Neural progenitor cell (in vitro differentiated cells): Measurements from ENCODE around the gene TRPM1. TPM values are rescaled to one million over a fixed set of nuclear protein-coding genes. Genes with fewer than 3 reads are reported as not detected.

Source experiments
- DNase-seq: peaks from one replicate; pipeline ENCODE4 v3.0.0-alpha.2; 2016; ENCODE audit warnings: low spot score
- H2AFZ ChIP-seq: fragments of 200-600 bp; sonication (generic); replicated peaks from 2 replicates; pipeline ENCODE4 v1.6.1; 2016; ENCODE audit warnings: antibody characterized with exemption
- H3F3A ChIP-seq: fragments of 200-600 bp; sonication (generic); 2 replicates; pipeline ENCODE4 v1.6.1; 2016; ENCODE audit warnings: antibody characterized with exemption, low read depth
- H3K27ac ChIP-seq: fragments of 200-600 bp; sonication (generic); 2 replicates; pipeline ENCODE4 v1.5.1; 2016; ENCODE audit warnings: mild to moderate bottlenecking
- H3K27me3 ChIP-seq: fragments of 200-600 bp; sonication (generic); 2 replicates; pipeline ENCODE4 v1.6.1; 2016; ENCODE audit warnings: mild to moderate bottlenecking, moderate library complexity
- H3K36me3 ChIP-seq: fragments of 200-600 bp; sonication (generic); 2 replicates; pipeline ENCODE4 v1.5.1; 2016
- H3K4me1 ChIP-seq: fragments of 200-600 bp; sonication (generic); 2 replicates; pipeline ENCODE4 v1.6.1; 2016; ENCODE audit warnings: mixed run types
- H3K4me2 ChIP-seq: fragments of 200-600 bp; sonication (generic); 2 replicates; pipeline ENCODE4 v1.6.1; 2016
- H3K4me3 ChIP-seq: fragments of 200-600 bp; sonication (generic); 2 replicates; pipeline ENCODE4 v1.5.1; 2016
- H3K79me2 ChIP-seq: fragments of 200-600 bp; sonication (generic); 2 replicates; pipeline ENCODE4 v1.6.1; 2016; ENCODE audit warnings: low read depth
- H3K9ac ChIP-seq: fragments of 200-600 bp; sonication (generic); 2 replicates; pipeline ENCODE4 v1.6.1; 2016
- H3K9me3 ChIP-seq: fragments of 200-600 bp; sonication (generic); 2 replicates; pipeline ENCODE4 v1.5.1; 2016; ENCODE audit warnings: low read depth
- H4K20me1 ChIP-seq: fragments of 200-600 bp; sonication (generic); 2 replicates; pipeline ENCODE4 v1.6.1; 2016; ENCODE audit warnings: low read depth
- H3K27ac Mint-ChIP-seq: 3 replicates; pipeline ENCODE4 v1.8.0; 2021; ENCODE audit warnings: mixed read lengths
- H3K27me3 Mint-ChIP-seq: 2 replicates; pipeline ENCODE4 v1.8.0; 2022; ENCODE audit warnings: low read depth, mild to moderate bottlenecking, inconsistent platforms, moderate library complexity, mixed read lengths; ENCODE audit not compliant: insufficient read depth
- H3K36me3 Mint-ChIP-seq: 3 replicates; pipeline ENCODE4 v1.8.0; 2021; ENCODE audit warnings: mixed read lengths
- H3K4me1 Mint-ChIP-seq: 3 replicates; pipeline ENCODE4 v1.8.0; 2021; ENCODE audit warnings: mixed read lengths
- H3K4me3 Mint-ChIP-seq: 3 replicates; pipeline ENCODE4 v1.8.0; 2021; ENCODE audit warnings: mild to moderate bottlenecking, moderate library complexity, mixed read lengths
- H3K9me3 Mint-ChIP-seq: 3 replicates; pipeline ENCODE4 v1.8.0; 2020; ENCODE audit warnings: mixed read lengths
- EZH2 ChIP-seq: fragments of 200-600 bp; sonication (generic); IDR thresholded peaks from 2 replicates; pipeline ENCODE4 v1.6.1; 2017; ENCODE audit warnings: antibody characterized with exemption, mild to moderate bottlenecking, moderate library complexity
- EZH2phosphoT487 ChIP-seq: fragments of 200-600 bp; sonication (generic); IDR thresholded peaks from 2 replicates; pipeline ENCODE4 v1.6.1; 2017; ENCODE audit warnings: antibody characterized with exemption
- total RNA-seq: library from RNA; depleted of rRNA; stranded (reverse); fragments of >200 nt; gene quantifications from 2 replicates; pipeline ENCODE4 v1.2.3, GENCODE V29; 2015; ENCODE audit warnings: low replicate concordance
- TF ChIP-seq, protein P1 (sequence below): fragments of 200-600 bp; sonication (generic); IDR thresholded peaks from 2 replicates; pipeline ENCODE4 v1.5.1; 2017; ENCODE audit warnings: antibody characterized with exemption, mild to moderate bottlenecking

Gene TRPM1
- total RNA-seq, 1 donor from 2014 or later, result not detected

- Histone ChIP-seq H2AFZ (no peak overlapping the region), H4K20me1 (no peaks in the 10 kb centered on the region), H3K4me3 (no peak overlapping the region), H3K79me2 (no peaks in the 10 kb centered on the region), H3F3A (peaks cover 8% of the 10 kb centered on the region), H3K36me3 (no peaks in the 10 kb centered on the region), H3K4me1 (peaks cover 5% of the 10 kb centered on the region), H3K9me3 (no peaks in the 10 kb centered on the region), H3K4me2 (no peak overlapping the region), H3K9ac (no peak overlapping the region), H3K27me3 (no peaks in the 10 kb centered on the region), H3K27ac (no peak overlapping the region)
- no peak overlapping the region for H3K4me3 Mint-ChIP-seq
- no peak overlapping the region for H3K27ac Mint-ChIP-seq
- H3K36me3 Mint-ChIP-seq, result no peaks in the 10 kb centered on the region
- H3K27me3 Mint-ChIP-seq, result peaks cover 2% of the 10 kb centered on the region
- peaks cover 6% of the 10 kb centered on the region for H3K9me3 Mint-ChIP-seq
- H3K4me1 Mint-ChIP-seq, result peaks cover 16% of the 10 kb centered on the region
- TF ChIP-seq, protein P1, sequence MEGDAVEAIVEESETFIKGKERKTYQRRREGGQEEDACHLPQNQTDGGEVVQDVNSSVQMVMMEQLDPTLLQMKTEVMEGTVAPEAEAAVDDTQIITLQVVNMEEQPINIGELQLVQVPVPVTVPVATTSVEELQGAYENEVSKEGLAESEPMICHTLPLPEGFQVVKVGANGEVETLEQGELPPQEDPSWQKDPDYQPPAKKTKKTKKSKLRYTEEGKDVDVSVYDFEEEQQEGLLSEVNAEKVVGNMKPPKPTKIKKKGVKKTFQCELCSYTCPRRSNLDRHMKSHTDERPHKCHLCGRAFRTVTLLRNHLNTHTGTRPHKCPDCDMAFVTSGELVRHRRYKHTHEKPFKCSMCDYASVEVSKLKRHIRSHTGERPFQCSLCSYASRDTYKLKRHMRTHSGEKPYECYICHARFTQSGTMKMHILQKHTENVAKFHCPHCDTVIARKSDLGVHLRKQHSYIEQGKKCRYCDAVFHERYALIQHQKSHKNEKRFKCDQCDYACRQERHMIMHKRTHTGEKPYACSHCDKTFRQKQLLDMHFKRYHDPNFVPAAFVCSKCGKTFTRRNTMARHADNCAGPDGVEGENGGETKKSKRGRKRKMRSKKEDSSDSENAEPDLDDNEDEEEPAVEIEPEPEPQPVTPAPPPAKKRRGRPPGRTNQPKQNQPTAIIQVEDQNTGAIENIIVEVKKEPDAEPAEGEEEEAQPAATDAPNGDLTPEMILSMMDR, result no peak
- TF ChIP-seq EZH2phosphoT487 (no peak), EZH2 (no peak)
- DNase-seq, result no peak
Observed at GRCh38 chr15:31106495-31107300, 5.2 kb upstream of the TRPM1 start.

- Mint-ChIP-seq H3K27me3 (peaks cover 7% of the 10 kb centered on the region), H3K36me3 (no peaks in the 10 kb centered on the region), H3K4me1 (peaks cover 35% of the 10 kb centered on the region), H3K4me3 (no peak overlapping the region), H3K9me3 (peaks cover 3% of the 10 kb centered on the region), H3K27ac (no peak overlapping the region)
- Histone ChIP-seq H3K9me3 (no peaks in the 10 kb centered on the region), H3K27ac (no peak overlapping the region), H3K27me3 (peaks cover 9% of the 10 kb centered on the region), H3K36me3 (no peaks in the 10 kb centered on the region), H3K4me3 (no peak overlapping the region), H3K4me1 (peaks cover 28% of the 10 kb centered on the region), H3K79me2 (no peaks in the 10 kb centered on the region), H2AFZ (no peak overlapping the region), H3K4me2 (no peak overlapping the region), H3F3A (peaks cover 23% of the 10 kb centered on the region), H3K9ac (no peak overlapping the region), H4K20me1 (peaks cover 8% of the 10 kb centered on the region)
- no peak for TF ChIP-seq EZH2phosphoT487
- TF ChIP-seq, protein P1, result no peak
- no peak for TF ChIP-seq EZH2
- no peak for DNase-seq
Observed at GRCh38 chr15:31104003-31104402, 2.5 kb upstream of the TRPM1 start.

DNA sequence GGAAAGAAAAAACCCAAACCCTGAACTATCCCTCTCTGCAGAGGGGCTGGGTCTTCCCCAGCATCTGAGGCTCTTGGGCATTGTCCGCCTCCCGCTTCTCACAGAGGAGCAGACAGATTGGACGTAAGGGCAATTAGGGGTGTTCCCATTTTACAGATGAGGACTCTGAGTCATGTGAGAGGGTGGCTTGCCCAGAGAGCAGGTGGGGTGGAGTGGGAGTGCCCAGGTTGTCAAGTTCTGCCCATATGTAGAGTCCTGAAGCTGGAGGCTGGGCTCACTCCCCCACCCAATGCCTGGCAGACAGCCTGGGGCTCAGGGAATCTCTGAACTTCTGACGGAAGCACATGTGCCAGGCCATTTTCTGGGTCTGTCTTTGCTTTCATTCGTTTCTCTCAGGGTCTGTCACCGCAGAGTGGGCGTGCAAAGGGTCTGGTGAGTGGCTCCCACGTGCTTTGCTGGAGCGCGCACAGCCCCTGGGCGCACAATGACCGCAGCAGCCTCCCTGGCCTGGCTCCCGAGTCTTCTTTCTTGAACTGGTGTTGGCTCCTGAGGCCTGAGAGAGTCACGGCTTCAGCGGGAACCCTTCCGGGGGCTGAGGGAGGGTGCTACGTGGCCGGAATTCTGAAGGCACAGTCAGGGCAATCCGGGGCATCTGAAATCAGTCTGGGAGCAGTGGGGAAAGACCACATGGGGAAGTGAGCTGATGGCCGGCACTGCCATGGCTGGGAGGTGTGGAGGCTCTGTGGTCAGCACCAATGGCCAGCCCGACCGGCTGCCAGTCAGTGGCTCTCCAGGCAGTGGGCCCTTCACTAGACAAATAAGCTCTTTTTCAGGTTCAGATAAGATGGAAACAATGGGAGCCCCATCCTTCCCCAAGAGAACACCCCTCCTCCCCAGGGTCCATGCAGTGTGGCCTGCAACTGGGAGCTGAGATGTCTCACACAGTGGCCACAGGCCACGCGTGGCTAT is 1.1 kb upstream of the TRPM1 start:
- H3K4me3 ChIP-seq, result no peak overlapping the region
- DNase-seq, result no peak
- no peaks in the 10 kb centered on the region for H3K36me3 ChIP-seq
- no peaks in the 10 kb centered on the region for H3K36me3 Mint-ChIP-seq
- no peak overlapping the region for H3K27ac Mint-ChIP-seq
- no peak overlapping the region for H3K27ac ChIP-seq
- H3K9me3 Mint-ChIP-seq, result no peaks in the 10 kb centered on the region
- peaks cover 34% of the 10 kb centered on the region for H3K4me1 ChIP-seq
- H3K79me2 ChIP-seq, result no peaks in the 10 kb centered on the region
- H3K4me3 Mint-ChIP-seq, result no peak overlapping the region
- peaks cover 43% of the 10 kb centered on the region for H3K4me1 Mint-ChIP-seq
- peak overlapping the region; percentile 36 for H3K4me2 ChIP-seq
- peaks cover 7% of the 10 kb centered on the region for H3K27me3 Mint-ChIP-seq
- TF ChIP-seq EZH2phosphoT487 (no peak), EZH2 (no peak)
- TF ChIP-seq, protein P1, result no peak
- no peak overlapping the region for H3K9ac ChIP-seq
- peaks cover 8% of the 10 kb centered on the region for H4K20me1 ChIP-seq
- H3F3A ChIP-seq, result peaks cover 23% of the 10 kb centered on the region
- H3K9me3 ChIP-seq, result no peaks in the 10 kb centered on the region
- H2AFZ ChIP-seq, result no peak overlapping the region
- H3K27me3 ChIP-seq, result peaks cover 9% of the 10 kb centered on the region
